Activated T-cell treated with anti-CD3 and anti-CD28 coated beads, Interleukin-2, amount 50 U/mL, for 24 hours (primary cell): ENCODE measurements around the gene SLC6A9.

ENCODE experiments used
- DNase-seq: peaks from one replicate; pipeline ENCODE4 v3.0.0-alpha.2; 2020
- H3K27ac Mint-ChIP-seq: 2 replicates; pipeline ENCODE4 v1.8.0; 2020; ENCODE audit warnings: mild to moderate bottlenecking, mixed read lengths
- H3K27me3 Mint-ChIP-seq: 2 replicates; pipeline ENCODE4 v1.8.0; 2020; ENCODE audit warnings: mixed read lengths
- H3K36me3 Mint-ChIP-seq: 2 replicates; pipeline ENCODE4 v1.8.0; 2020; ENCODE audit warnings: low read depth, mixed read lengths
- H3K4me1 Mint-ChIP-seq: 2 replicates; pipeline ENCODE4 v1.8.0; 2020; ENCODE audit warnings: low read depth, mixed read lengths
- H3K4me3 Mint-ChIP-seq: 2 replicates; pipeline ENCODE4 v1.8.0; 2020; ENCODE audit warnings: mild to moderate bottlenecking, moderate library complexity, mixed read lengths
- H3K9me3 Mint-ChIP-seq: 2 replicates; pipeline ENCODE4 v1.8.0; 2020; ENCODE audit warnings: mixed read lengths

The SLC6A9 gene

DNA sequence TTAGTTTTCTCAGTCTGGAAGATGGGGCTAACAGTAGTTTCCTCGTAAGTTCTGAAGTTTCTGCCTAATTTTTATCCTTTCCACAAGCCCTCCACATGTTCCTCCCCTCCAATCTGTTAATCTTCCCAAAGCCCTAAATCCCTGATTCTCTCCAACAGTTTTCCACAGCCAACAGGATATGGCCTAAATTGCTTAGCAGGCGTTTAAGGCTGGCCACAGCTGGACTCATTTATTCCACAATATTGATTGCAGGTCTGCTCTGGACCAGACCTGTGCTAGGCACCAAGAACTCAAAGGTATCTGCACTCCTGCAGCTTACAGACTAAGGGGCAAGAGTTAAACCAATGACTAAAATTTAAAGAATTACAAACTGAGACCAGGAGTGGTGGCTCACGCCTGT lies 3.9 kb downstream of the SLC6A9 start:
- no peaks in the 10 kb centered on the region for H3K9me3 Mint-ChIP-seq
- no peak overlapping the region for H3K4me3 Mint-ChIP-seq

DNA sequence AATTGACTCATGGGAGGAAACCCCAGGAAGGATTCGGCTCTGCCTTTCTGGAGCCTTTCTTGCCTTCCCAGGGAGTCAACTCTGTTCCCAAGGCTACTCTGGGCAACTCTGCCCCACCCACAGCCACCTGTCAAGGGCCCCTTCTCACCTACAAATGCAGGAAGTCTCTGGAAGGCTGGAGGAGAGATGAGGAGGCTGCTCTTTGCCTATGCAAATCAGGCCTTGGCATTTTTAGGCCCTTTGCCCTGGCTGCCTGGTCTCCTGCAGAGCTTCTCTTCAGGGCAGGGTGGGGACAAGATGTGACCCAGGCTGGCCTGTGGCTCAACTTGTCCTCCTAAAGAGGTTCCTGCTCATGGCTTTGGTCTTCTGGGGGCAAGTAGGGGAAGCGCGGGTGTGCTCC lies 5.4 kb downstream of the SLC6A9 start:
- Mint-ChIP-seq H3K4me3 (no peak overlapping the region), H3K27me3 (no peaks in the 10 kb centered on the region), H3K27ac (no peak overlapping the region), H3K4me1 (peaks cover 18% of the 10 kb centered on the region), H3K36me3 (peaks cover 19% of the 10 kb centered on the region), H3K9me3 (no peaks in the 10 kb centered on the region)
- no peak for DNase-seq

More for the DNA sequence above, 3.9 kb downstream of the SLC6A9 start:
- no peak for DNase-seq
- H3K4me1 Mint-ChIP-seq: peaks cover 26% of the 10 kb centered on the region
- H3K36me3 Mint-ChIP-seq: peaks cover 11% of the 10 kb centered on the region
- no peak overlapping the region for H3K27ac Mint-ChIP-seq
- H3K27me3 Mint-ChIP-seq: no peaks in the 10 kb centered on the region

DNA sequence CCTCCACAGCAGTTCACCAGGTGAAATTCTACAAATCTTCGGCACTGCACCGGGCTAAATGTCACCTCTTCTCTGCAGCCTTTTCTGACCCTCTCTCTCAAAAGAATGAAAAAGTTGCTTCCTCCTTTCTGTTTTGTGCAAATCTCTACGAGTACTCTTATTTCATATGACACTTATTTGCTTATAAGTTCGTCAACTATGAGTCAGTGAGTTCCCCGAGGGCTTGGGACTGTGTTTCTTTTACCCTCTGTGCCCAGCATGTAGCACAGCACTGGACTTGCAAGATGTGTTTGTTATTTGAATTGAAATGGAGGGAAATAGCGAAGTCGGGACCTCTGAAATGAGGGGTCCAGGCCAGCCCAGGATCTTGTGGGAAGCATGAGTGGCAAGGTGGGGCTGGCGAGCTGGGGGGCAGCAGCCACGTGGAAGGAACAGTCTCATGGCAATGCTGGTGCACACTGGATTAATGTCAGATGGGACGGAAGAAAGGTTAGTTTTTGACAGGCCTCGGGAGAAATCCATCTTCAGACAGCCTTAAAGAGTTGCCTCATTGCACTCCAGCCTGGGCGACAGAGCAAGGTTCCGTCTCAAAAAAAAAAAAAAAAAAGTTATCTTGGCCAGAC lies 6.2 kb downstream of the SLC6A9 start:
- Mint-ChIP-seq H3K36me3 (peaks cover 25% of the 10 kb centered on the region), H3K27me3 (no peaks in the 10 kb centered on the region), H3K9me3 (no peaks in the 10 kb centered on the region), H3K27ac (no peak overlapping the region), H3K4me1 (peaks cover 18% of the 10 kb centered on the region), H3K4me3 (no peak overlapping the region)
- no peak for DNase-seq

DNA sequence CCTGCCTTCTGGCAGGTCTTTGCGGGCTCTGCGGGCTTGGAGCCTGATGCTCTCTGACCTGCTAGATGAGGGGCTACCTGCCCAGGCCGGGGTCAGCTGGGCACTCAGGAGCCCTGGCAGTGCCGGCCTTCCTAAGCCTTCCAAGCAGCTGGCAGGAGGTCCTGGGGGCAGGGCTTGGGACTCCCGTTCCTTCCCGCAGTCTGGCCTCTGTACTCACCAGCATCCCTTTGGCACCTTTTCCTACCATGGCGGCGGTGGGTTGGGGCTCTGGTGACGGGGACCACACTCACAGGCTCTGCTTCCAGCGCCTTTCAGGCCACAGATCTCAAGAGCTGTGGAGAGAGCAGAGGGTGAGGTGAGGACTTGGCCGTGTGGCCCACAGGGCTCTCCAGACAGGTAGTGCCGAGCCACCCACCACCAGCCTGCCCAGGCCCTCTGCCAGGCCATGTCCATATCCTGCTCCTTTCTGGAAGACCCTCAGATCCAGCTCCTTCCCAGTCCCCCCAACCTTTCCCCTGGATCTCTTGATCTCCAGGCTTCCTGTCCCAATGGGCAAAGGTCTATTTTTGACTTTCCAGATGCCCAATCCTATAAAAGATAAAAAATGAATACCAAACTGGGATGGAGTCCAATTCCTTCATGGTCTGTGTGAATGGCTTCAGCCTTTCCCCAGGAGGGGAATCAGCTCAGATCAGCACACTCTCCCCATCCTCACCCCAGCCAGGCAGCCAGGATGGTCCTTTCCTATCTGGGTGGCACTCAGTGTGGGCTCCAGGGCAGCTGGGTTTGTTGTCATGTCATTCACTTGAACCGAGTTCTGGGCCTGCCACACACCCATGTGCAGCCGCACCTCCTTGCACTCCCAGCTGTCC lies 7.0 kb downstream of the SLC6A9 start:
- Mint-ChIP-seq H3K27ac (no peak overlapping the region), H3K27me3 (no peaks in the 10 kb centered on the region), H3K9me3 (no peaks in the 10 kb centered on the region), H3K36me3 (peaks cover 25% of the 10 kb centered on the region), H3K4me3 (no peak overlapping the region), H3K4me1 (peaks cover 12% of the 10 kb centered on the region)
- DNase-seq: no peak

DNA sequence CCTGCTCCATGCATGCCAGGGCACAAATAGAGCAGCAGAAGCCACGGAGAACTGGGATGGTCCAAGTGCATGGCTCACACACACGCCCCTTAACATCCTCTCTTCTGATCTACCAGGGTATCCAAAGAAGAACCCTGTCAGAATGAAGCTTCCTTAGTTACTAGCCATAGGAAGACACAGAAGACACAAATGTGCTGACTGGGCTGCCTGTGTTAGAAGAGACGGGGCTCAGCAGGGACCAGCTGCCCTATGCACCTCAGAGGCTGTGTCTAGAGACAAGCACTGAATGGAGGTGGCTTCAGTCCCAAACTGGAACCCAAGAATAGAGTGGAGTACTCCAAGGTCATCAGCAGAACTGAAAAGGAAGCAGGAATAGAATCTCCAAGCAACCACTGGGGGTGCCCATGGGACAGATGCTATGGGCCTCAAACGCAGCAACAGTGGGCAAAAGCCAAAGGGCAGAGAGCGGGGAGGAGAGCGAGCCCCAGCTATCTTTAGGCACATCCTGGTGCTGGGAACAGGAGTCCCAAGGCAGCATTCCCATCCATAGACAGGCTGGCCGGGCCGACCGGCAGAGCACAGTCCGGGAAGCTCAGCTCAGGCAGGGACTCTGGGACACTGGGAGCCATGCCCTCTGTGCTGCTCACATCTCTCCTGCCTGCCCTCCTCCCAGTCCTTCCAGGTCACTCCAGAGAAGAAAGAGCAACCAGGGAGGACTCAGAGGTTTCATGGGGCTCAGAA lies 9.5 kb downstream of the SLC6A9 start:
- H3K4me1 Mint-ChIP-seq: no peaks in the 10 kb centered on the region
- H3K27ac Mint-ChIP-seq: no peak overlapping the region
- no peak overlapping the region for H3K4me3 Mint-ChIP-seq
- no peaks in the 10 kb centered on the region for H3K27me3 Mint-ChIP-seq
- no peak for DNase-seq
- peaks cover 25% of the 10 kb centered on the region for H3K36me3 Mint-ChIP-seq
- no peaks in the 10 kb centered on the region for H3K9me3 Mint-ChIP-seq

DNA sequence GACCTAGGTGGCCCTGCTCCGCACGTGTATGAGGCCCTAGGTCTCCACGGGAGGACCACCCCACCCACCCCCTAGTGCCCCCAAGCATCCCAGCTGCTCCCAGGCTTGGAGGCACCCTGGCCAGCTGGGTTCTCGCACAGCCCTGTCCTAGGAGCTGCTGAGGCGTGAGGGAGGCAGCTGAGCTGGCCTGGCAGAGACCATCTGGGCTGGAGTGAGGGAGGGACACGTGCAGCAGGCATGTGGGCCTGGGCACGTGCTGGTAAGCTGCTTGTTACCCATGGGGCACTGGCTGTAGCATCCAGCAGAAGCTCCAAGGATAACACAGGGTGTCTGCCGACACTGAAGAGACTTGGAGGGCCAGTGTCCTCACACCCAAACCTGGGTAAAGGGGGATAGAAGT lies 10.1 kb downstream of the SLC6A9 start:
- no peak overlapping the region for H3K27ac Mint-ChIP-seq
- no peaks in the 10 kb centered on the region for H3K4me1 Mint-ChIP-seq
- no peaks in the 10 kb centered on the region for H3K9me3 Mint-ChIP-seq
- H3K27me3 Mint-ChIP-seq: no peaks in the 10 kb centered on the region
- no peak for DNase-seq
- H3K4me3 Mint-ChIP-seq: no peak overlapping the region
- H3K36me3 Mint-ChIP-seq: peaks cover 25% of the 10 kb centered on the region

DNA sequence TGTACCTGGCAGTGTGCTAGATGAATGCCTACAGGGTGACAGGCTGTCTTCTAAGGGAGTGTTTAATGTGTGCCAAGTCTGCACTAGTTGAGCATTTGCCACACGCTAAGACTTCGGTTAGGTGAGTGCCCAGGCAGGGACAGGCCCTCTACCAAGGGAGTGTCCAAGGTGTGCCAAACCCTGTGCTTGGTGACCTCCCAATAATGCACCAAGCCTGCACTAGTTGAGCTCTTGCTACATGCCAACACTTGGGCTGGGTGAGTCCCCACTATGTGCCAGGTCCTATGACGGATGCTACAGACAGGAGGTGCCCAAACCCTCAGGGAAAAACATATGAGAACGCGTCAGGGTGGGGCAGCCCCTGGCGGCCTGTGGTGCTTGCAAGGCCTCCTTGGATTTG lies 10.8 kb downstream of the SLC6A9 start:
- no peak overlapping the region for H3K4me3 Mint-ChIP-seq
- no peaks in the 10 kb centered on the region for H3K4me1 Mint-ChIP-seq
- no peaks in the 10 kb centered on the region for H3K9me3 Mint-ChIP-seq
- peaks cover 25% of the 10 kb centered on the region for H3K36me3 Mint-ChIP-seq
- H3K27ac Mint-ChIP-seq: no peak overlapping the region
- no peaks in the 10 kb centered on the region for H3K27me3 Mint-ChIP-seq
- DNase-seq: no peak

DNA sequence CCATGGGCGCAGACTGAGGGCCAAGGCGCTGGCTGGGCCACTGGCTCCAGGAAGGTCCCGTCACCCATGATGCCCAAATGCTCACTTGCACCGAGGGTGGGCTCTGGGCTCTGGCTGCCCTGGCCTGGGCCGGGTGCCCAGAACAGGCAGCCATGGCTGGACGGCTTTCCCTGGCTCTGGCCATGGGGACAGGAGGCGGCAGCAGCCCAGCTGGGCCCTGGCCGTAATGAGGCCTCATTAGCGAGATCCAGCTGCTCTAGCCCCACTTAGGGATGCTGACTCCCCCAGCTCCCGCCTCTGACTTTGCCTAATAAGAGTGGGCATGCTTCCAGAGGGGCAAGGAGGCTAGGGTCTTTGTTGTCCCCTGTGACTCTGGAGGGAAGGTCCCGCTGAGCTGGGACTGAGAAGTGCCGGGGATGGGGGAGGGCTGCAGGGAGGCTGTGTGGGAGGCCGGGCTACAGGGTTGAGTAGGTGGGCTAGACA lies 11.8 kb downstream of the SLC6A9 start:
- Mint-ChIP-seq H3K27ac (no peak overlapping the region), H3K36me3 (peaks cover 21% of the 10 kb centered on the region), H3K27me3 (no peaks in the 10 kb centered on the region), H3K9me3 (no peaks in the 10 kb centered on the region), H3K4me1 (no peaks in the 10 kb centered on the region), H3K4me3 (no peak overlapping the region)
- no peak for DNase-seq

DNA sequence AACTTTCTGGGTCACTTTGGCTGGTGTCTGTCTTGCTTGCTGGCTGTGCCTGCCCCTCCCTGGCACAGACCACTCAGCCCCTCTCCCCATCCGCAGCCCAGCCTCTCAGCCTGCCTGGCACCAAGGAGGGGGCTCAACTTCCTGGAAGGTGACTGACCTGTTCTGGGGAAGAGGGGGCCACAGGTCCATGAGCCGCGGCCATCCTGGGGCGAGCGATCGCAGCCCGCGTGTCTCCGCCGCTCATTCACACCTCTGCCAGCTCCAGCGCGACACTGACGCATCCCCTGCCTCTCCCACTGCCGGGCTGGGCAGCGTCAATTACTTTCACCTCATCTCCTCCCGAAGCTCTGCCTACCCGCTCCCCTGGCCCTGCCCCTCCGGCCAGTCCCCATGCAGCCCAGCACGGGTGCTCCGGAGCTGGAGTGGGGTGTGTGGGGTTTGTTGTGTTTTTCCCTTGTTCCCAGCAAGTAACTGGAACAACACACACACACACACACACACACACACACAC lies 14.3 kb downstream of the SLC6A9 start:
- DNase-seq: no peak
- H3K4me1 Mint-ChIP-seq: peaks cover 8% of the 10 kb centered on the region
- H3K27me3 Mint-ChIP-seq: no peaks in the 10 kb centered on the region
- H3K27ac Mint-ChIP-seq: no peak overlapping the region
- peaks cover 14% of the 10 kb centered on the region for H3K36me3 Mint-ChIP-seq
- no peaks in the 10 kb centered on the region for H3K9me3 Mint-ChIP-seq
- no peak overlapping the region for H3K4me3 Mint-ChIP-seq

DNA sequence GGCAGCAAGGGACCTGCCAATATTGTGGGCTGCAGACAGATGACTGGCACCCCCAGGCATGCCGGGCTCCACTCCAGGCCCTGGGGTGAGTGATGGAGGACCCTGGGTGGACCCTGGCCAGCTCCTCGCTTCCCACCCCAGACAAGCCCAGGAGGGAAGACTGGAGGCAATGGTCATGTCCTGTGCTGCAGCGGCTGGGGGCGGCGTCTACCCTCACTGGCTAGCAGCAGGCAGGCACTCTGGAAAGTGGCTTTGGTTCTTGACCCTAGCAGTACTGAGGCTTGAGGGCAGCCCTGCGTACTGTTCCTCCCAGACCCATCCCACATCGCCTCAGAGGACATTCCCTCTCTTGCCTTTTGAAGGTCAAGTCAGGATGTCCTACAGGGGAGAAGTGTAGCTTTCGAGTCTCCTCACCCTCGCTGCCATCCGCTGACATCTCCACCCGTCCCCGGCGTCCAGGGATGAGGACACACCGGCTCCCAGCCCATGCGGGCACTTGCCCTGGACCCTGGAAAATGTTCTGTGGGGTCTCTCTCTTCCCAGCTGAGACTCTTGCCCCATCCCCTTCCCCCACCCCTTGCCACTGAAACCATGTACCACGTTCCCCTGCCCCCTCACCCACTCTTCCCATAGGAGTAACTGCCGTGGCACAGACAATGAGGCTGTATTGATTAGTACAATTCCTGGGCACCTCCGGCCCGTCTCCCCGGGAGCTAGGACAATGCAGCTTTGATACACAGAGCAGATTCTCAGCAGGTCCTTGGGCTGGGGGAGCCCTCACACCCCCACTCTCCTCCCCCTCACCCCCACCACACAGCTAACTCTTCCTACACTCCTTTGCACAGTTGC lies 15.0 kb downstream of the SLC6A9 start:
- no peaks in the 10 kb centered on the region for H3K9me3 Mint-ChIP-seq
- H3K36me3 Mint-ChIP-seq: peaks cover 8% of the 10 kb centered on the region
- no peak for DNase-seq
- H3K27me3 Mint-ChIP-seq: no peaks in the 10 kb centered on the region
- no peak overlapping the region for H3K4me3 Mint-ChIP-seq
- peaks cover 8% of the 10 kb centered on the region for H3K4me1 Mint-ChIP-seq
- H3K27ac Mint-ChIP-seq: no peak overlapping the region

DNA sequence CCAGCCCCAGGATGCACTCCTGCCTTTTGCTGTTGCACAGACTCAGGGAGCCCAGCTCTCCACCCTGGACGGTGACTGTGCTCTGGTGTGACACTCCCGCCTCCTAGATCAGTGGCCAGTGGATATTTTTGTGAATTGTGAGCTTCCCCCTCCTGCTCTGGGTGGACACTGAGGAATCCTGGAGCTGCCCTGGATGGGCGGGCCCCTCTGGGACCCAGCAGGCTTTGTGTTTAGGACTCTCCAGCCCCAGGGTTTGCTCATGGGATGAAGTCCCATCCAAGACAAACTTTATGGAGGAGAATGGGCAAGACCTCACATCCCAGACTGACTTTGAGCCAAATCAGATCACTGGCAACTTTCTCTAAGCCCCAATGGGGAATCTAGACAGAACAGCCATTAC lies 16.1 kb downstream of the SLC6A9 start:
- peaks cover 8% of the 10 kb centered on the region for H3K4me1 Mint-ChIP-seq
- H3K36me3 Mint-ChIP-seq: peaks cover under 1% of the 10 kb centered on the region
- no peak overlapping the region for H3K27ac Mint-ChIP-seq
- H3K4me3 Mint-ChIP-seq: no peak overlapping the region
- H3K27me3 Mint-ChIP-seq: no peaks in the 10 kb centered on the region
- DNase-seq: no peak
- no peaks in the 10 kb centered on the region for H3K9me3 Mint-ChIP-seq

DNA sequence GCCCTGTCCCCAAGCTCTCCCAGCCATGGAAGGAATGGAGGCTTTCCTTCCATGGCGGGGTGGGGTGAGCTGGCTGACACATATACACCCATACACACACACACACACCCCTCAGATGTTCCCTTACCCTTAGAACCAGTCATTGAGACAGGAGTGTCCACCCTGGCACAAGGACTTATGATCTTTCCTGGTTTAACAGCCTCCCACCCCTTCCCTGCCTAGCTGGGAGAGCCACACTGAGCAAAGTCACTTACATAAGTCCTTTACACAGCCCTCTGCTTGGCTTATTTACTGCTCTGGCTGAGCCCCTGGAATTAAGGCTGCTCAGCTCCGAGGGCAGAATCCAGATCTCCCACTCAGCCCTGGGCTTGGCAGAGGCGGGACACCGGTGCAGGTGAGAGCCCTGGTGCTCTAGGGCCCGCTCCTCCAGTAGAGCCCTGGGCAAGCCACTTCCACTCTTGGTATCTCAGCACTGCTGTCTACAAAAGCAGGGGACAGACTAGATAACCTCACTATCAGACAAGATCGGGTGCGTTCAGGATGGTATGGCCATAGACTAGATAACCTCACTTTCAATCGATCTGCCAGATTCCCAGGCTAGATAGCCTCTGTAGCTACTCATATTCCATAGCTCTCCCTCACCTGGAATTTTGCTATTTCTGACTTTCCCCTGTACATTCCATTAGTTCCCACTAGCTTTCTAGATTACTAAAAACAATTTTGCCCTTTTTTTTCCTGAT lies 16.7 kb downstream of the SLC6A9 start:
- H3K9me3 Mint-ChIP-seq: no peaks in the 10 kb centered on the region
- no peak overlapping the region for H3K4me3 Mint-ChIP-seq
- no peak overlapping the region for H3K27ac Mint-ChIP-seq
- H3K36me3 Mint-ChIP-seq: peaks cover 1% of the 10 kb centered on the region
- H3K4me1 Mint-ChIP-seq: peaks cover 8% of the 10 kb centered on the region
- no peaks in the 10 kb centered on the region for H3K27me3 Mint-ChIP-seq
- no peak for DNase-seq

DNA sequence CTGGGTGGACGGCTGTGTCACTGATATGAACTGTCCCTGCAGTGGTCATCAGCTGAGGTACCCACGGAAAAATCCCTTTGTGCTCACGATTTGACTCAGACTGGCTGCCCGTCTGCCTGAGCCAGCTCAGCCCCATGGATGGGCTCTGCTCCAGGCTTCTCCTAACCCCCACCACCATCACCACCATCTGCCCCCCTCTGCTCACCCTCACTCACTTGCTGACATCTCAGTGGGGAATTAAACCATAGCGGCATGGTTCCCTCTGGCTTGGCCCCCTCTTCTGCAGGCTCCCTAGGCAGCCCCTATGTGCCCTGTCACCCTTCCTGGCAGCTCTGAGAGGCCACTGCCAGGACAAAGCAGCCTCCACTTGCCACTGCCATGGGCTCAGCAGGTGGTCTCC lies 17.3 kb downstream of the SLC6A9 start:
- DNase-seq: no peak
- no peaks in the 10 kb centered on the region for H3K9me3 Mint-ChIP-seq
- H3K27me3 Mint-ChIP-seq: no peaks in the 10 kb centered on the region
- H3K4me1 Mint-ChIP-seq: peaks cover 8% of the 10 kb centered on the region
- no peak overlapping the region for H3K4me3 Mint-ChIP-seq
- peaks cover 2% of the 10 kb centered on the region for H3K36me3 Mint-ChIP-seq
- H3K27ac Mint-ChIP-seq: no peak overlapping the region
